H1 (cell line): Measurements from ENCODE around the gene GIMAP7.

Experiments used
- BRCA1 ChIP-seq: IDR thresholded peaks from 2 replicates; pipeline ENCODE4 v1.6.1; 2012; ENCODE audit warnings: low read depth, low read length, improper control_type of control experiment
- CHD1 ChIP-seq: IDR thresholded peaks from 2 replicates; pipeline ENCODE4 v1.6.1; 2012; ENCODE audit warnings: low read depth, low read length, improper control_type of control experiment
- EP300 ChIP-seq, 2 experiments: IDR thresholded peaks; 1 replicate in 1 of 2; 2 replicates in 1 of 2; pipeline ENCODE4 v1.6.1; 2011 to 2012; ENCODE audit warnings: low read depth in 2 of 2, low read length in 2 of 2, mild to moderate bottlenecking in 2 of 2, borderline replicate concordance in 1 of 2, inconsistent platforms in 1 of 2, moderate library complexity in 1 of 2
- EZH2 ChIP-seq: fragments of 200-600 bp; sonication (generic); IDR thresholded peaks from 2 replicates; pipeline ENCODE4 v1.7.1; 2012; ENCODE audit warnings: low read depth, mild to moderate bottlenecking, moderate library complexity, low read length, inconsistent platforms; ENCODE audit not compliant: severe bottlenecking
- FOSL1 ChIP-seq: IDR thresholded peaks from 2 replicates; pipeline ENCODE4 v1.6.1; 2011; ENCODE audit warnings: mild to moderate bottlenecking, low read depth, low read length, moderate library complexity; ENCODE audit not compliant: insufficient read depth
- KDM1A ChIP-seq: fragments of 200-600, 300-600 bp; sonication (generic); IDR thresholded peaks from 2 replicates; pipeline ENCODE4 v1.7.1; 2016; ENCODE audit warnings: mild to moderate bottlenecking, low read length, borderline replicate concordance
- POLR2AphosphoS5 ChIP-seq: IDR thresholded peaks from 2 replicates; pipeline ENCODE4 v1.6.1; 2011; ENCODE audit warnings: low read depth, low read length
- SIRT6 ChIP-seq: IDR thresholded peaks from one replicate; pipeline ENCODE4 v1.7.1; 2012; ENCODE audit warnings: low read length, inconsistent platforms
- TF ChIP-seq, protein P1 (sequence below), 3 experiments: IDR thresholded peaks; 1 replicate in 2 of 3; 2 replicates in 1 of 3; pipeline versions ENCODE4 v1.5.1 to v1.6.1; 2011; ENCODE audit warnings: low read length in 3 of 3, mild to moderate bottlenecking in 3 of 3, inconsistent platforms in 2 of 3, low read depth in 1 of 3, moderate library complexity in 1 of 3; ENCODE audit not compliant: insufficient read depth in 1 of 3; ENCODE audit errors: control extremely low read depth in 1 of 3

DNA sequence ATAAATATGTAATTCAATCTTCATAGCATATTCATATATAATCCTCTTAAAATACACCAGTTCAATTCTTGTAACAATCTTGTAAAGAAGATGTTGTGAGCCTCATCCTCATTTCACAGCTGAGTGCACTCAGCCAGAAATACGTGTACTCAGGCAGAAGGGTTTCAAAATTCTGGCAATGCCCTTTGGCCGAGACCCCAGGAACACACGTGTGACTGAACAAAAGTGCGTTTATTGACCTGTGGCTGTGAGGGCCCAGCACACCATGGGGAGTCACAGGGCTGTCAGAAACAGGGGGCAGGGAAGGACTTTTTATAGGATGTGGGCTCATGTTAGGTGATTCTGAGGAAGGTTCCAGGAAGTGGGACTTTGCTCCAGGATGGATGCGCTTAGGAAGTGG lies 42.8 kb upstream of the GIMAP7 start:
- TF ChIP-seq KDM1A (no peak), EP300 (IDR thresholded peaks at IDR 0.05; ENCODE audit: borderline replicate concordance in 1 of 2, low read depth in 2 of 2, low read length in 2 of 2) (no peak), POLR2AphosphoS5 (no peak), SIRT6 (no peak), FOSL1 (no peak), CHD1 (no peak), EZH2 (no peak), BRCA1 (no peak)
- TF ChIP-seq, protein P1, sequence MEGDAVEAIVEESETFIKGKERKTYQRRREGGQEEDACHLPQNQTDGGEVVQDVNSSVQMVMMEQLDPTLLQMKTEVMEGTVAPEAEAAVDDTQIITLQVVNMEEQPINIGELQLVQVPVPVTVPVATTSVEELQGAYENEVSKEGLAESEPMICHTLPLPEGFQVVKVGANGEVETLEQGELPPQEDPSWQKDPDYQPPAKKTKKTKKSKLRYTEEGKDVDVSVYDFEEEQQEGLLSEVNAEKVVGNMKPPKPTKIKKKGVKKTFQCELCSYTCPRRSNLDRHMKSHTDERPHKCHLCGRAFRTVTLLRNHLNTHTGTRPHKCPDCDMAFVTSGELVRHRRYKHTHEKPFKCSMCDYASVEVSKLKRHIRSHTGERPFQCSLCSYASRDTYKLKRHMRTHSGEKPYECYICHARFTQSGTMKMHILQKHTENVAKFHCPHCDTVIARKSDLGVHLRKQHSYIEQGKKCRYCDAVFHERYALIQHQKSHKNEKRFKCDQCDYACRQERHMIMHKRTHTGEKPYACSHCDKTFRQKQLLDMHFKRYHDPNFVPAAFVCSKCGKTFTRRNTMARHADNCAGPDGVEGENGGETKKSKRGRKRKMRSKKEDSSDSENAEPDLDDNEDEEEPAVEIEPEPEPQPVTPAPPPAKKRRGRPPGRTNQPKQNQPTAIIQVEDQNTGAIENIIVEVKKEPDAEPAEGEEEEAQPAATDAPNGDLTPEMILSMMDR (IDR thresholded peaks at IDR 0.05; ENCODE audit: control extremely low read depth in 1 of 3, insufficient read depth in 1 of 3, low read depth in 1 of 3, low read length in 3 of 3) = no peak
